ENCODE measurements around the gene DNHD1. TPM values are rescaled to one million over a fixed set of nuclear protein-coding genes. Genes with fewer than 3 reads are reported as not detected.

DNHD1 gene
- total RNA-seq, result 10 to 100 TPM in 2 of 4 donors, 1 to 10 TPM in 2; 5.9 to 13.6 (median 8.4) TPM

GRCh38 chr11:6497069-6497839 is at the start of gene DNHD1:
DNHD1 (plus strand) TSS chr11:6497280; CDS start chr11:6498216, 936 bp downstream.
- intact Hi-C loops (cut with DNase I; ENCODE audit: low total_unique reads), result no loop called here
- TF ChIP-seq CTCF (IDR thresholded peaks at IDR 0.05) (no peak), POLR2A (IDR thresholded peaks at IDR 0.05) (no peak)
- 55 to 57% methylated on average over 33 of the region's 33 CpGs for whole genome bisulfite sequencing, 2 donors
- peak in 1 of 2 donors; percentile 69 for DNase-seq (ENCODE audit: low spot score in 2 of 2)
- H3K4me3 ChIP-seq (ENCODE audit: low read depth, poor library complexity, severe bottlenecking), result no peak within 1 kb of the TSS

- DNase-seq (ENCODE audit: low spot score in 2 of 2), result no peak
- intact Hi-C loops (cut with DNase I; ENCODE audit: low total_unique reads), result no loop called here
- 88 to 93% methylated on average over 3 of the region's 3 CpGs for WGBS, 2 donors
- H3K4me3 ChIP-seq (ENCODE audit: low read depth, poor library complexity, severe bottlenecking), result no peak overlapping the region
- TF ChIP-seq POLR2A (IDR thresholded peaks at IDR 0.05) (no peak), CTCF (IDR thresholded peaks at IDR 0.05) (no peak)
These were observed 48.5 kb upstream of the DNHD1 start for GRCh38 chr11:6448574-6448973.

GRCh38 chr11:6452219-6452618 is 44.9 kb upstream of the DNHD1 start:
- WGBS, 2 donors, result 81 to 84% methylated on average over 3 of the region's 3 CpGs
- no peak overlapping the region for H3K4me3 ChIP-seq (ENCODE audit: low read depth, poor library complexity, severe bottlenecking)
- intact Hi-C loops (cut with DNase I; ENCODE audit: low total_unique reads), result no loop called here
- DNase-seq (ENCODE audit: low spot score in 2 of 2), result no peak
- TF ChIP-seq POLR2A (IDR thresholded peaks at IDR 0.05), result no peak
- no peak for TF ChIP-seq CTCF (IDR thresholded peaks at IDR 0.05)

- WGBS, 2 donors, result 89 to 92% methylated on average over 2 of the region's 2 CpGs
- no peak for DNase-seq (ENCODE audit: low spot score in 2 of 2)
- no peak for TF ChIP-seq POLR2A (IDR thresholded peaks at IDR 0.05)
- no peak overlapping the region for H3K4me3 ChIP-seq (ENCODE audit: low read depth, poor library complexity, severe bottlenecking)
- intact Hi-C loops (cut with DNase I; ENCODE audit: low total_unique reads), result no loop called here
These were observed 43.9 kb upstream of the DNHD1 start for GRCh38 chr11:6453152-6453551.

- intact Hi-C loops (cut with DNase I; ENCODE audit: low total_unique reads), result no loop called here
- WGBS, 2 donors, result 84 to 85% methylated on average over 2 of the region's 2 CpGs
- no peak for DNase-seq (ENCODE audit: low spot score in 2 of 2)
- TF ChIP-seq POLR2A (IDR thresholded peaks at IDR 0.05), result no peak
- no peak for TF ChIP-seq CTCF (IDR thresholded peaks at IDR 0.05)
- no peak overlapping the region for H3K4me3 ChIP-seq (ENCODE audit: low read depth, poor library complexity, severe bottlenecking)
These were observed 42.0 kb upstream of the DNHD1 start for GRCh38 chr11:6455070-6455469.

- TF ChIP-seq POLR2A (IDR thresholded peaks at IDR 0.05), result no peak
- TF ChIP-seq CTCF (IDR thresholded peaks at IDR 0.05), result no peak
- intact Hi-C loops (cut with DNase I; ENCODE audit: low total_unique reads), result no loop called here
- 95% methylated on average over 43 to 54 of the region's 56 CpGs for WGBS, 2 donors
- no peak overlapping the region for H3K4me3 ChIP-seq (ENCODE audit: low read depth, poor library complexity, severe bottlenecking)
- no peak for DNase-seq (ENCODE audit: low spot score in 2 of 2)
These were observed 40.6 kb upstream of the DNHD1 start for GRCh38 chr11:6456361-6457073.
